Epithelial cell of proximal tubule (primary cell): Measurements from ENCODE around the gene SELENOO. TPM values are rescaled to one million over a fixed set of nuclear protein-coding genes. Genes with fewer than 3 reads are reported as not detected.

ENCODE experiments used
- DNase-seq: peaks from one replicate; pipeline ENCODE4 v3.0.0-alpha.2; 2011; ENCODE audit warnings: low read depth
- H3K4me3 ChIP-seq: 2 replicates; pipeline ENCODE4 v1.5.1; 2011; ENCODE audit warnings: low read depth, mild to moderate bottlenecking, low read length
- total RNA-seq: library from RNA; depleted of rRNA; stranded (reverse); fragments of >200 nt; gene quantifications from 2 replicates; pipeline ENCODE4 v1.2.3, GENCODE V29; 2015
- TF ChIP-seq, protein P1 (sequence below): conservative IDR thresholded peaks from 2 replicates; pipeline ENCODE4 v1.5.1; 2012; ENCODE audit warnings: low read depth, mild to moderate bottlenecking, low read length

SELENOO gene
- total RNA-seq, 1 donor from 2014 or later: 31.1 TPM

DNA sequence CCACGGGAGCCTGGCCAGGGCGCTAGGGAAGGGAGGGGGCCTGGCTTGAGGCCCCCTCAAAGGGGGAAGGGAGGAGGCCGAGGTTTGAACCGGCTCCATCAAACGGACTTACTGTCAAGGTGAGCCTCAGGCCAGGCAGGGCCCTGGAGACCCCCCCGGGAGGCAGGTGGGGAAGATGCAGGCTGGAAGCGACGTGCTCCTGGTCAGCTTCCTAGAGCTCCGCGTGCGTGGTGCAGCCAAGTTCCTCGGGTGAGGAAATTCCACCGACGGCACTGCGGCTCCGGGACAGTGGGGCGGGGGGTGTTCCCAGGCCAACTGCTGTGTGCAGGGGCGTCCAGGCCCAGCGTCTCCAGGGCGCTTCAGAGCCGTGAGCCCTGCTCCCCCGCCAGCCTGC lies 22.3 kb upstream of the SELENOO start:
- TF ChIP-seq, protein P1, sequence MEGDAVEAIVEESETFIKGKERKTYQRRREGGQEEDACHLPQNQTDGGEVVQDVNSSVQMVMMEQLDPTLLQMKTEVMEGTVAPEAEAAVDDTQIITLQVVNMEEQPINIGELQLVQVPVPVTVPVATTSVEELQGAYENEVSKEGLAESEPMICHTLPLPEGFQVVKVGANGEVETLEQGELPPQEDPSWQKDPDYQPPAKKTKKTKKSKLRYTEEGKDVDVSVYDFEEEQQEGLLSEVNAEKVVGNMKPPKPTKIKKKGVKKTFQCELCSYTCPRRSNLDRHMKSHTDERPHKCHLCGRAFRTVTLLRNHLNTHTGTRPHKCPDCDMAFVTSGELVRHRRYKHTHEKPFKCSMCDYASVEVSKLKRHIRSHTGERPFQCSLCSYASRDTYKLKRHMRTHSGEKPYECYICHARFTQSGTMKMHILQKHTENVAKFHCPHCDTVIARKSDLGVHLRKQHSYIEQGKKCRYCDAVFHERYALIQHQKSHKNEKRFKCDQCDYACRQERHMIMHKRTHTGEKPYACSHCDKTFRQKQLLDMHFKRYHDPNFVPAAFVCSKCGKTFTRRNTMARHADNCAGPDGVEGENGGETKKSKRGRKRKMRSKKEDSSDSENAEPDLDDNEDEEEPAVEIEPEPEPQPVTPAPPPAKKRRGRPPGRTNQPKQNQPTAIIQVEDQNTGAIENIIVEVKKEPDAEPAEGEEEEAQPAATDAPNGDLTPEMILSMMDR: no peak
- no peak for DNase-seq

DNA sequence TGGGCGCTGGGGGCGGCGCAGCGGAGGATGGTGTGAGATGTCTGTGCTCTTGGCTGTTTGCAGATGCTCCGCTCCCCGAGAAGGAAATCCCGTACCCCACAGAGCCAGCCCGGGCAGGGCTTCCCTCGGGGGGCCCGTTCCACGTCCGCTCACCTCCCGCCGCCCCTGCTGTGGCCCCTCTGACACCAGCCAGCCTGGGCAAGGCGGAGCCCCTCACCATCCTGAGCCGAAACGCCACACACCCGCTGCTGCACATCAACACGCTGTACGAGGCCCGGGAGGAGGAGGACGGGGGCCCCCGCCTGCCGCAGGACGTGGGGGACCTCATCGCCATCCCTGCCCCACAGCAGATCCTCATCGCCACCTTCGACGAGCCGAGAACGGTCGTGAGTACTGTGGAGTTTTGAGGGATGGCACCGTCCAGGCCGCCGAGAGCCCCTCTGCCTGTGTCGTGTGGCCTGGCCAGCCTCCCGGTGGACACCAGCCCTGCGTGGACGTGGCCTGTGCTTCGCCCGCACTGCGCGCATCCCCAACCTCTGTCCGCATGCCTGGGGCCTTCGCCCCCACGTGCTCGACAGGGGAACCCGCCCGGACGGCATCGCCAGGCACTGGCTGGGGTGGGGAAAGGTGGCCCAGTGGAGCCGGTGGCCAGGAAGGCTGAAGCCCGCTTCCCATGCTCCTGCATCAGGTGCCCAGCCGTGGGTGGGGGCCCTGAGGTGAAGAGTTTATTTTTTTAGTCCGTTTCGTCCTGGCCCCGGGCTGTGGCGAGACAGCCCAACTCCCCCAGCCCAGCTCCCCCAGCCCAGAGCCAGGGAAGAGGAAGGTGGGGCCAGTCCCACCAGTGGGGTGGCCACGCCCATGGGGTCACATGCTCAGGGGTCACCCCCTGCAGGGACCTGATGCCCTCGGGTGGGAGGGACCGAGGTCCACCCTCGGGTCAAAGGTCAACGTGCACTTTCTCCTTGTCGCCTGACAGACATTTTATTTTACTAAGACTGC lies 21.6 kb upstream of the SELENOO start:
- no peak for DNase-seq
- TF ChIP-seq, protein P1: no peak
- no peak overlapping the region for H3K4me3 ChIP-seq

More for the DNA sequence above, 22.3 kb upstream of the SELENOO start:
- H3K4me3 ChIP-seq: no peak overlapping the region

DNA sequence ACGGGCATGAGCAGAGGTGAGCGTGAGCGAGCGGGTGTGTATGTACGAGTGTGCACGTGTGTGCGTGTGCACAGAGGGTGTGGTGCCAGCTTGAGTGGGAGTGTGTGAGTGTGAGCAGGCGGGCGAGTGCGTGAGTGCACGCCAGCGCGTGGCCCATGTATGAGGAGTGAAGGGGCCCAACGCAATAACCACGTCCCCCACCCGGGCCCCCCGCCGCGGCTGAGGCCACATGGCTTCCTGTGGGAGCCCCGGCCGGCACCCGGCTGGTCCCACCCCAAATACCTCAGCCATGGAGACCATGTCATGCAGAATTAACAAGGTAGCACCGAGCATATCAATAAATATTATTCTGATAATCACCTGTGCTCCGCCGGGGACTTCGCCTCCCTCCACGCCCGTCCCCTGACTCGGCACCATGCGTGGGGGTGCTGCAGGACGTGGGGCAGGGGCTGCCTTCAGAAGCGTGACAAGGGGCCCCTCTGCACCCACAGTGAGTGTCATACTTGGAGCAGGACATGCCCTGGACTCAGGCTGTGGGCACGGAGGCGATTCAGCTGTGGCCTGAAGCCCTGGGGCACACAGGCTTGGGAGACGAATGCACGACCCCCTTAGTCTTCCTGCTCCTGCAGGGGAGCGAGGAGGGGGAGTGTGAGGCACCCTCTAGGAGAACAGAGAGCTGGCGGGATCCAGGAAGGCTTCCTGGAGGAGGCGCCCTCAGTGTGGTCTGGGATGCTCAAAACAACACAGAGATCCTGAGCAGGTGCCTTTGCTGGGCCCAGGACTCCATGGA lies 20.7 kb upstream of the SELENOO start:
- TF ChIP-seq, protein P1: no peak
- no peak overlapping the region for H3K4me3 ChIP-seq
- DNase-seq: no peak

DNA sequence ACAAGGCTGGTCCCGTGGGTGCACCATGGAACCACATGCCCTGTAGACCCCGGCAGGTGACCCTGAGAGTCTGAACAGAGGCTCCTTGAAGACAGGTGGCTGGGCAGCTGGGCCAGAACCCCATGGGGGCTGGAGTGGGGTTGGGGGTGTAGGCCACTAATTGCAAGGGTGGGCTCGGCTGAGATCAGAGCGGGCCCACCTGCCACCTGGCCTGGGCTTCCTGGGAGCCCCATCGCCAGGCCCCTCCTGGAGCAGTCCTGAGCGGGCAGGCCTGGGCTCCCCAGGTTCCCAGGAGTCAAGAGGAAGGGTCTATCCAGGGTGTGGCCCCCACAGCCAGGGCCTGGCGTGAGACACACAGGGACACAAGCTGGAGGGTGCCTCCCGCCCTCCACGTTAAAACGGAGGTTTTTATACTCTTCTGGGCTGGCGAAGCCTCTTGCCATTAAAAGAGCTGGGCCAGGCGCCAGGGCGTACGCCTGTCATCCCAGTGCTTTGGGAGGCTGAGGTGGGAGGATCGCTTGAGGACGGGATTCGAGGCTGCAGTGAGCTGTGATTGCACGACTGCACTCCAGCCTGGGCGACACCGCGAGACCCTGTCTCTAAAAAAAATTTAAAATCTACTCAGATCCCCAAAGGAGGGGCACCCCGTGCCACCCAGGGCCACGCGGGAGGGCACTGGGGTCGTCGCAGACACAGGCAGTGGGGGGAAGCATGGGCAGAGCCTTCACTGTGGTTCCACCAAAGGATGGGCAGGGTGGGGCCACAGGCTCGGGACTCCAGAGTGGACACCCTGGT lies 19.9 kb upstream of the SELENOO start:
- no peak overlapping the region for H3K4me3 ChIP-seq
- TF ChIP-seq, protein P1: no peak
- no peak for DNase-seq

DNA sequence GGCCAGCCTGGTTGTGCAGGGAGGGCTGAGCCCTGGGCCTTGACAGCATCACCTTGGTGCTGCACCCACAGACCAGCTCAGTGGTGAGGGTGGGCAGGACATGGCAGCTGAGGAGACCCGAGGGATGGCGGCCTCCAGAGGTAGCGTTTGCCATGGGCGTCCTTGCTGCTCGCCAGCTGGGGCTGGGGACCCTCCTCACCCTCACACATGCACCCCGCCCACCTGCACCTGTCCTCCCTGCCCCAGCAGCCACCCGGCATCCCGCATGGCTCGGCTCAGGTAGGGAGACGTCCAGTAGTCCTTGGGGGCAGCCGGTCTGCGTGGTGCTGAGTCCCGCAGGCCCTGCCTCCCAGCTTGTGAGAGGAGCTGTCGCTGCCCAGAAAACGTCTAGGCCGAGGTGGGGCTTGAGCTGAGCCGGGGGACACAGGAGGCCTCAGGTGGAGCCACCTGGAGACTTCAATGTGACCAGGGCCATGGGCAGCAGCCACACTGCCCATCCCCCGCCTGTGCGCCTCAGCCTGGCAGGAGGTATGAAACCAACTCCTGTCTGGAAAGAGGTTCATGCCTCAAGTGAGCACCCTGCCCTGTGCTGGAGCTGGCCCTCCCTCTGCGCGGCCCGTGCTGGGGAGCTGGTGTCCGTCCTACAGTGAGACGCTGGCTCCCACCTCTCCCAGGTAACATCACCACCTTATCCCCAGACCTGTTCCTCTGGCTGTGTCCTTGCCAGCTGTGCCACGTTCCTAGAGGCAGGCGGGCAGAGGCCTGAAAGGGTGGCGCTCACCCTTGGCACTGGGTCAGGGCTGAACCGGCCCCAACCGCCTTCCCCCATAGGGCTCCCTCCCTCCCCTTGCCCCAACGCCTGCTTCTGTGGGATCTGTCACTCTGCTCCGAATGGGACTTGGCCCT lies 18.4 kb upstream of the SELENOO start:
- TF ChIP-seq, protein P1: no peak
- H3K4me3 ChIP-seq: no peak overlapping the region
- no peak for DNase-seq
